Heart left ventricle (tissue), 13 donors: ENCODE measurements around the gene CDH13.

Experiments used
- CTCF ChIP-seq, 12 donors: fragments of 200-600 bp; sonication (generic) in 4 of 12; IDR thresholded peaks; one replicate each; pipeline versions ENCODE4 v1.5.0 to v1.8.0; 2018 to 2022; ENCODE audit warnings: antibody characterized with exemption in 12 of 12, mild to moderate bottlenecking in 5 of 12
- POLR2A ChIP-seq, 2 donors: fragments of 450-650 bp; IDR thresholded peaks; one replicate each; pipeline ENCODE4 v1.6.1; 2017; ENCODE audit warnings: antibody characterized with exemption in 2 of 2, mild to moderate bottlenecking in 2 of 2, moderate library complexity in 2 of 2
- donor health status: ischemic (EF 13 %, LVEDD 7.1; RV severe dilation, severe dysfunction).
- donor health status: DM: no; HTN: yes; CAD: no.
- donor health status: DM: no; HTN: no; CAD: no.
- donor health status: ischemic (EF 25% LVEDD 6.9; RV normal size, moderate dysfunction).
- donor health status: ischemic (EF 25% LVEDD 5.7; RV mildly dilated, moderate dysfunction).
- donor health status: ischemic (EF 35%, LVEDD 5.7; RV mildly dilated, moderate dysfunction).
- donor health status: nonischemic (EF 11% LVEDD 7.7; RV severe dilation, severe dysfunction).
- donor health status: DM: yes; HTN: yes; CAD: no.
- donor health status: PGD.
- donor health status: ischemic (EF 29% LVEDD 5.4; RV normal size, mild dysfunction).
- donor health status: nonischemic (EF 23%, LVEDD 6.1; RV moderate dilation, normal function).

- TF ChIP-seq CTCF (IDR thresholded peaks at IDR 0.05) (no peak), POLR2A (IDR thresholded peaks at IDR 0.05) (no peak)
Measured at GRCh38 chr16:82730901-82731300, 104.1 kb downstream of the CDH13 start.
